CD4-positive, alpha-beta T cell treated with Interleukin-17A for 4 hours (primary cell): Measurements from ENCODE around the gene NUAK1.

Experiments
- DNase-seq: peaks from one replicate; pipeline ENCODE4 v3.0.0-alpha.2; 2020; ENCODE audit warnings: mixed read lengths

The NUAK1 gene

DNA sequence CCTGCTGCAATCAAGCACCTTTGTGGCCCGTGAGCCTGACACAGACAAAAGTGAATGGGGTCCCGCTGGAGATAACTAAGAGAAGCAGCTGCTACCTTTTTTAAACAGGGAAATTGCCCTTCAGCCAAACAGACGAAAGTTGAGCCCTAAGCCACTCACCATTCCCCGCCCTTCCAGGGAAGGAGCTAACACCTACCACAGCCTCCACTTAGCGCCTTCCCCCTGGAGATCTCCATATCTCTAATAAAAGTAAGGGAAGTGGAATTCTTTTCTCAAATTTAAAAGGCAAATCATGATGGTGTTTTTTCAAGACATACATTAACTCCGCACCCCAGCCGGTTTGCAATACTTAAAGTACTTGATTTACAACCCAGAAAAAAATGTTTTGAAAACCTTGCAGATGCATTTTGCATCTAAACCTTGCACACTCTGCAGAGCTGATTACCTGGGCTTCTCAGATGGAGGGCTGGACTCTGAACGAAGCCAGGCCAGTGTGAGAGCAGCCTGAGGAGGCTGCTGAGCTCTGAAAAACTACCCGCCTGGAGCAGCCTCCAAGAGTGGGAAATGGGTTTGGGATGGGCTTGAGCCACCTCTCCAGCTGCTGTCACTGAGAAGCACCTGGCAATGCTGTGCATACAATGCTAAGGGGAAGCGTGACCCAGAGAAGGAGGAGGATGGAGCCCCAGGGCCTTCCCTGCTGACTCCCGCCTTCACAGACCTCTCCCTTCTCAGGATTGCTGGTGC, 10.0 kb downstream of the NUAK1 start:
- no peak for DNase-seq

DNA sequence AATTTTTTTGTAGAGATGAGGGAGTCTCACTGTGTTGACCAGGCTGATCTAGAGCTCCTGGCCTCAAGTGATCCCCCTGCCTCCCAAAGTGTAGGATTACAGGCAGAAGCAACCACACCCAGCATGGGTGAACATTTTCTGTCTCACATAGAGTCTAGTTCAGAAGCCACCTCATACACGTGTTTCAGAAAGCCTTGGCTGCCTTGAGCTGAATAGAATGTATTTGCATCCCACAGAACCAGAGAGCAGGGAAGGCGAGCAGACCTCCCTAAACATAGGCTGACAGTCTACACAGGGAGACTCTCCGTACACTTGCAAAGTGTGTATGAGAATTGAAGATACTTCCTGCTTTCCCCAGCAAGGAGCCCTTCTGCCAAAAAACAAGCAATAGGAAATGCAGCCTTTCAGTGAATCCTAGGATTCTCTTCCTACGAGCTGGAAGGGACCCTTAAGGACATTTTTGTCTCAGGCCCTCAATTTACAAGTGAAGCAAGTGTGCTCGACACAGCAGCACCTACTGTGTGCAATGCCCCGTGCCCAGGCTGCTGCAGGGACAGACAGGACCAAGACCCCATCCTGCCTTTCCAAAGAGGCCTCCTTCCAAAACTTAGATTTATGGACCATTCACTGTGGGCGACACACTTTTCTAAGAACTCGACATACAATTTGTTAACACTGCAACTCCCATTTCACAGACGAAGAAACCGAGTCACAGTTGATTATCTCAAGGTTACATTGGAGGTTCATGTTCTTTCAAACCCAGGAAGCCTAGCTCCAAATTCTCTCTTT, 11.2 kb downstream of the NUAK1 start:
- DNase-seq, result no peak

DNA sequence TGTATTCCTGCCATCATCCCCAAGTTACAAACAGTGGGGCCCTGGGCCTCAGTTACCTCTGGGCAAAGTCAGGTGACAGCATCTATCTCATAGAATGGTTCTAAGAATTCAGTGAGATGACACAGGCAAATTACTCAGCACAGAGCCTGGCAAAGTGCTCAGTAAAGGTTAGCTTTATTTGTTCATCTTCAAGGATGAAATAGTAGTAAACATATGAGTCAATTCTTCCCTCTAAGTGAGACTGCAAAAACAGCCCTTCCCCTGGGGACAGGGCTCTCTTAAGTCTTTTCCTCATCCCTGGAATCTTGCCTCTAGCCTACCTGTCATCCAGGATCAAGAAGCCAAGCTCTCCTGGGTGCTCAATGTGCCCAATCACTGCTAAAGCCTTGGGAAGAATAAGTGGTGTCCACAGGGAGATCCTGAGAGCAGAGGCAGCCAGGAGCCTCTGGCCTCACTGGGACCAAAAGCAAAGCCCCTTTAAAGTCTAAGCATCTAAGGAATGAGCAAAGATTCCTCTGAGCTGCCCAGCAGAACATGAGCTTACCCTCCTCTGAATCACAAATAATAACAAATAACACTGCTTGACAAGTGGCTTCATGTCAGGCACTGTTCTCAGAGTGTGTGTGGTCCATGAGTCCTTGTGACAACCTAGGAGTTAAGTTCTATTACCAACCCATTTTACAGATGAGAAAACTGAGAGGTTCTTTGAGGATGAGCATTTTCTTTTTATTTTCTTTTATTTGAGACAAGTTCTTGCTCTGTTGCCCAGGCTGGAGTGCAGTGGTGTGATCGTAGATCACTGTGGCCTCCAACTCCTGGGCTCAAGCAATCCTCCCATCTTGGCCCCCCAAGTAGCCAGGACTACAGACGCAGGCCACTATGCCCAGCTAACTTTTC, 12.1 kb downstream of the NUAK1 start:
- DNase-seq, result no peak

DNA sequence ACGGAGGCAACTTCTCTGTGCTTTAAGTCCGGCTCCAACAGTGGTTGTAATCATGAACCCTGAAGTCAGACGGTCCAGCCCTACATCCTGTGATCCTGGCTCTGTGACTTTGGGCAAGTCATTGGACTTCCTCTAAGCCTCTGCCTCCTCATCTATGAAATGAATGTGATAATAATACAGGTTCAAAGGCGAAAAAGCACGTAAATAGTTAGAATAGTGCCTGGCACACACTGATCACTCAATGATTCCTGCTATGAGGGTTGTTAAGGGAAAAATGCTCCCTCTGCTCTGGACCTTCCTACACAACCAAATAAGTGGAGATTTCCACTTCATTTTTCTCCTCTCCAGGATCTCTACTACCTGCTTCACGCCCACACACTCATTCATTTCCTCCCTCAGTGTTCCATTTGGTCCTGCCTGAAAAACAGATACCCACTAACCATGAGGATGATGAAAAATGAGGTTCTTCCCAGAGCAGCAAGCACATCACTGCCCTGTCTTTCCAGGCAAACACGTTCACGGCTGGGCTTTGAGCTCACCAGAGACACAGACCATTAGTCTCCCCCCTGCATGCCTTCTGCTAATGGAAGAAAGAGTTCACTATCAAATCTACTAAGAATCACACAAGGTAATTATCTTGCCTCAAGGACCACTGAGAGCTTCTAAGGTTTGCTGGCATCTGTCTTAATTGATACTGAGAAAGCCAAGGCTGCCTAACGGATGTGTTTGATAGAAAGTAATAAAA, 13.2 kb downstream of the NUAK1 start:
- DNase-seq, result no peak

DNA sequence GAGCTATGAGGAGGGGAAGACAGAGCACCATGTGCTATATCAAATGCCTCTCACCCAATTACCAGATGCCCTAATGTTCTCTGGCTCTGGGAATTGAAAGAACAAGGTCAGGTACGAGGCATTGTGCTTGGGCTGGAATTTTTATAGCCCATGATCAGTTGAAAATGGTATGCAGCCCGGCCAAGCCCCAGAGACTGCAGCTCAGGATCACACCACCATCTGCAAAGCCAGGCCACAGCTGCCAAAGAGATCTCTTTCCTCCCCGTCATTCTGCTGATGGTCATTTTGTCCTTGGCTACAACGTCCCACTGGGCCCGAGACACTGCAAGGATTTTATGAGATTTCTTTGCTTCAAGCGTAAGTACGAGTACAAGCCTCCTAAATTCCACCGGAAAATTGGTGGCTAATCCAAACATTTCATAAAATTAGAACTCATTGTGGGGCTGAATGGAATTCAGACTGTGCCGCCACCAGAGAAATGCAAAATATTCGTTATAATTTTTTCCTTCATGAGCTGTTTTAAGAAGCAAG, 15.1 kb downstream of the NUAK1 start:
- no peak for DNase-seq

DNA sequence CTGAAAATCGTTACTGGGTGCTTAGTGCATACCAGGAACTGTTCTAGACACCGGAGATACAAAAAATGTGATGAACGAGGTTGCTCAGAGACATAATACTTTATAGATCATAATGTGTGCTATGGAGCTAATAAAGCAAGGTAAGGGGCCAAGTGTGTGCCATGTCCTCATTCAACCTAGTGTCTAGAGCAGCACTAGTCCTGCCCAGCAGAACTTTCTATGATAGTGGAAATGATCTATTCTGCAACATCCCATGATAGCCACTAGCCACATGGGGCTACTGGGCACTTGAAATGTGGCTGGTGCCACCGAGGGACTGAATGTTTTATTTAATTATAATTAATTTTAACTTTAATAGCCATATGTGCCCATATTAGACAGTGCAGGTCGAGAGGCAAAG, 15.6 kb downstream of the NUAK1 start:
- no peak for DNase-seq

DNA sequence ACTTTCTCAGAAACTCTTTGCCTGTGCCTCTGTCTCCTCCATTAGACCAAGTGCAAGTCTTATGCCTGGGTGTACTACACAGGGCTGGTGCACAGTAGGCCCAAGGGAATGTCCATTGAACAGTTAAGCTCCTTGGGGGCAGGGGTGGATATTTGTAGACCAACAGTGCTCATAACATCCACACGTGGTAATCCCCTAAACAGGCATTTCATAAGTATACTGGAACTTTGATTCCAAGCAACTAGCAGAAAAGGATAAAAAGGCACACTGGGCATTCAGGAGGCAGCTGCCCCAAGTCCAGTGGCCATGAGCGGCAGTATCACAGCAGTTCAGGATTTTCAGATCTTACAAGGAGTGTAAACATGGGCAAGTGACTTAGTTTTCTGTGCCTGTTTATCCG, 16.8 kb downstream of the NUAK1 start:
- no peak for DNase-seq

DNA sequence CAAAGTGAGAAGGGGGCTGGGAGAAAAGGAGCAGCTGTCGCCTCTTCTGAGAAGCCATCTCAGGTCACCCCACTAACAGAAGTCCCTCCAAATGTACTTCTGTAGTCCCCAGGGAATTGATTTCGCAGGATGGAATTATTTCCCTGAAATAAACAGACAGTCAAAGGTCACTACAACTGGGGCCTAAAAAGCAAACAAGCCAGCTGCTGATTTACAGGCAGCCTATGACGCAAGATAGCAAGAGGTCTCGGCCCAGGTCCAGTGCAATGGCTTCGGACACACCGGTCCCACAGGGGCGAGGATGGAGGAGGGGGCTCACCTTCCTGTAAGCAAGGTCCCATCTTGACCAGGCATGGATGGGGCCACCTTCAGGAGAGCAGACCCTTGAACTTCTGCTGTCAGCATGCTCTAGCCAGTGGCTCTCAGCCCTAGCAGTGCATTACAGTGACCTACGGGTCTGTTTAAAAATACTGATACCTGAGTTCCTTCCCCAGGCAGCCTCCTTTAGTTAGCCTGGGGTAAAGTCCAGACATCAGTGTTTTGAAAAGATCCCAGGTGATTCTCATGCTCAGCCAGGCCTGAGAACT, 18.1 kb downstream of the NUAK1 start:
- DNase-seq, result no peak

DNA sequence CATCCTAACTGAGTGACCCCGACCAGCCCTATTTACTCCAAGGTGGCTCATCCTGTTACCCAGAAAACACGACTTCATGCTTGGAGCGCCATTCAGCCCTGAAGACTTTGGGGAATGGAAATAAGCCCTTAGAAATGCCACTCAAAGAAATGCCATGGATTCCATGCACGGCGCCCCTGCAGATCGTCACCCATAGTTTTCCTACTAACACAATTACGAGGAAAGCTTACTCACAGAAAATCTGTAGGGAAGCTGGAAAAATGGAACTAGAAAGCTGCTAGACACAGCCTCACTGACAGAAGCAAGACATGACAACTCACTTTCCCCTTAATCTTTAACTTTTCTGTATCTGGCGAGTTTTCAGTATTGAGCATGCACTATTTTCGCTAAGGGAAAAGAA, 19.5 kb downstream of the NUAK1 start:
- no peak for DNase-seq

DNA sequence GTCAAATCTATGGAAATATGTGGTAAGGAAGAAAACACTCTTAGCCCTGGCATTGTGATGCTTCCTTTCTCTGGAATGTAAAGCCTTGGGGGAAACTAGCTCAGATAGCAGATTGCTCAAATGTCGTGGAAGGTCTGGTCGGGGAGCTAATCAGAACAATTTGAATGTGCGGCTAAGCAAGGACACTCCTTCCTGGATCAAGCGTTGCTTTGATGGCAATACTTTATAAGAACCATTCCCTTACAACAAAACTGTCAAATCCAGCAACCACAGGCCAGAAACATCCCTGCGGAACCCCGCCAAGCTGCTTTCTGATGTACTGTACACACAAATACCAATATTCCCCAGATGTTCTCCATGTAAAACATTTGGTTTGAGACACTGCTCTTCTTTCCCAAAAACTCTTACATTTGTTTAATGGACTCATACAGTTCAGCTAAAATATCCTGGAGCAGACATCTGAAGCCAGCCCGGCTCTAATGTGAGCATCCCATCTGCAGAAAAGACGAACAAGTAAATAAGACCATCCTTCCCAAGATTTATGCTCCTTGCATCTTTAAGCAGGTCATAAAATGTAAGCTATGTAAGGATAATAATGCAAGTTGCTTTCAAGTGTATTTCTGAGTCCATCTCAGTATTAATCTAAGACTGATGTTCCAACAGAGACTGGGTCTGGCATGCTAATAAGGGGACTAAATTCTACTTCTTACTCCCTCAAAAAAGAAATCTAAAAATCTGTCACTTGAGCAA, 20.2 kb downstream of the NUAK1 start:
- DNase-seq, result no peak

DNA sequence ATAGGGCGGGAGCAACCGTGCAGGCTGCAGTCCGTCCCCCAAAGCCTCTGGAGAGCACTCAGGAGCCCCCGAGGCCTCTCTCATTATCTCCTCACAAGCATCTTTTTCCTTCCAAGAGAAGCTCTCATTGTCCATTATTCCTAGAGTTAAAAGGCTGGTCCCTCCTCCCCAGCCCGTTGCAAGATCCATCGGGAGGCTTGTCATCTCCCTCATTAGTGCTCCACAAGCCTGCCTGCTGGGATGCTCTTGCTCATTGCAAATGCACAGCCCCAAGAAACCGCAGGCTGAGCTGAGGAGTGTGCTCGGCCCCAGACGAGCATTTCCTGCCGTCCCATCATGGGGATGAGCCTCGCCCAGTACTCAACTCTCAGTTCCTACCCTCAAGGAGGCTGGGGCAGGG, 23.3 kb downstream of the NUAK1 start:
- DNase-seq, result no peak

DNA sequence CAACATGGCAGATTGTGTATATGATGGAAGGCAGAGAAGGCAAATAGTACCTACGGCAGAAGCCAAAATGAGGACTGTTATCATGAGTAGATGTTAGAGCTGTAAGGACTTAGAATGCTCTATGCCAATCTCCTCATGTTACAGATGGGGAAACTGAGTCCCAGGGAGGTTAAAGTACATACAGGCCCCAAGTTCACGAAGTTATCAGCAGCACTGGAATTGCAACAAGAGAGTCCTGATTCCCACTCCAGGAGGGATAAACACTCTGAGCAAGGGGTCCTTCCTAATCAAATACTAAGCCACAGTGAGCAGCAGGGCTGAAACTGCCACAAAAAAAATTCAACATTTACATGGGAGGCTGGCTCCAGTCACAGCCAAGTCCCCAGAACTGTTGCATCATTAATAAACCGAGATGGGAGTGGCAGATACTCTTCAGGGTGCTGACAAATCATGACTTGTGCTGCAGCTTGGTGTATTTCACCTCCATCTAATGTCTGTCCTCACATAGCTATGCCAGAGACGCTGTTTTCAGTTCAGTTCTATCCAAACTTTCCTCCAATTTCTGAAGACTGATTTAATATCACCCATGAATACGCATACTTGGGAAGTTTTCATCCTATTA, 24.2 kb downstream of the NUAK1 start:
- no peak for DNase-seq

DNA sequence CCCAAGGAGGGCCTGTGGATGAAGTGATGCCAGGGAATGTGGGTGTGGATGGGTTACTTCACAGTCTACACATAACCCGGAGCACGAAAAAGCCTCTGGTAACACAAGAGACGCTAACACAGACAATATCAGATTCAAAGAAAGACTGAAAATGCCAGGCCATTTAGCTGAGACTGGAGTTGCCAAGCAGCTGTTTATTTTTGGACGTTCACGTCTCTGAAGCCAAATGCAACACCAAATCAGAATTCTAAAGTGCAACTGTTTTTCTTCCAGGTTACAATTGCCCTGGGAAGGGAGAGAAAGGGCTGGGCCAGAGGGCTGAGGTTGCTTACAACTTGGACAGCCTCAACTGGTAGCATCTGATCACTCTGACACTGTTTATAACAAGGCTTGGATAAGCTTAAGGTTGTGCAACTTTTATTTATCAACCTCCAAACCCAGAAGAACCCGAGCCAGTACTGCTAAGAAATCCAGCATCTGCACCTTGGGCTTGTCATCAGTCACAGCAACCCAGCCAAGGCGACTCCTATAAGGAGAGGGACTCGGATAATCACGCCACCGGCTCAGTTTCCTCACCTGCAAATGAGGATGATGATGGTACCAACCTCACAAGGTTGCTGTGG, 24.8 kb downstream of the NUAK1 start:
- DNase-seq, result no peak

DNA sequence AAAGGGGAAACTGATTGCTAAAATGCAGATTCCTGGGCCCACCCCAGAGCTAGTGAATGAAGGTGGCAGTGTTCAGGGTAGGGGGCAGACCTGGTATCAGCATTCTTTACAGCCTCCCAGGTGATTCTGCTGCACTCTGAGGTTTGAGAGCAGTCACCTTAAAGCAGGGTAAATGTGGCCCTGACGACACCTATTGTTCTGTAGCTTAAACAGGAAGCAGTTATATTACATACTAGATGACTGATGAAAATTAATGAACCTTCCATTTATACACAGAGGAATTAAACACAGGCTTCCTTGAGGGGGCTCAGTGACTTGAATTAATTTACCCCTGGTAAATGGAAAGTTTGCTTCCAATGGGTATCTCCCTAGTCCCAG, 25.3 kb downstream of the NUAK1 start:
- no peak for DNase-seq

DNA sequence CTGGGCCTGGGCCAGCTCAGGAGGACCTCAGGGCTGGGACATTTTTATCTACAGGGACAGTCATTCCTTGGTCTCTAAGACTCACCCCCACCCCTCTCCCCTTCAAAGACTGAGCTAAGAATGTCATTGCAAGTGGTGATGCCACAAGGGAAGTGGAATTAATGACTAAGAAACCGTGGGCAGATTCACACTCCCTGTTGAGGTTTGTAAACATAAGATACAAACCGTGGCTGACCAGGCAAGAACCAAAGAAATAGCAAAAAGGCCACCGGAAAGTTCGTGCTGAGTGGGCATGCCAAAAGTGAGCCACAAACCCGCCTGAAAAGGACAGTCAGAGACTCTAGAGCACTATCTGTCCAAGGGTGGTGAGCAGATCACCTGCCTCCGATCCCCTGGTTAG, 25.7 kb downstream of the NUAK1 start:
- no peak for DNase-seq

DNA sequence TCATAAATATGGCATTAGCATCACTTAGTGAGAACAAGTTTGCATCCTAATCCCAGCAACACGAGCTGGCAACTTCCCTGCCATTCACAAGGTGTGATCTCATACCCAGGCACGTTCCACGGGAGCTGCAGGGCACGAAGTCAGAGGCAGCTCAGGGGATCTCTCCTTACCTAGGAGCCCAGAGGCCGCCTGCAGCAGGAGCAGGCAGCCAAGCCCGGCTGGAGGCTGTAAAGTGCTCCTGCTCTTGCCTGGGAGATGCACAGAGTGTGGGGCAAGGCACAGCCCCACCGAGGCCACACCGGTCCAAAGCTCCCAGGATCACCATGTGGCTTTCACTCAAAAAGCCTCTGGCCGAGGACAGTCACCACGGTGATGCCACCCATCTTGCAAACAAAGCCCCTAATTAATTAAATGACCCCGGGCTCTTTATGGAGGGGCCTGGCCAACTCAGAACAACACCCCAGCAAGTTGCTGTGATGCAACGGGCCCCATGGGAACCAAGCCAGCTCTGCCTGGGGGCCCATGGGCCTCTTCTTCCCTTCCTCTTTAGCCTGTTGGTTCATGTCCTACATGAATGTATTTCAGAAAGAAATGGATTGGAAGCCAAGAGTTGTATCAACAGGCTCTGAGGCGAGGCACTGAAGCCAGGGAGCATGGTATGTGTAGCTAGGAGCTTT, 26.5 kb downstream of the NUAK1 start:
- DNase-seq, result no peak

DNA sequence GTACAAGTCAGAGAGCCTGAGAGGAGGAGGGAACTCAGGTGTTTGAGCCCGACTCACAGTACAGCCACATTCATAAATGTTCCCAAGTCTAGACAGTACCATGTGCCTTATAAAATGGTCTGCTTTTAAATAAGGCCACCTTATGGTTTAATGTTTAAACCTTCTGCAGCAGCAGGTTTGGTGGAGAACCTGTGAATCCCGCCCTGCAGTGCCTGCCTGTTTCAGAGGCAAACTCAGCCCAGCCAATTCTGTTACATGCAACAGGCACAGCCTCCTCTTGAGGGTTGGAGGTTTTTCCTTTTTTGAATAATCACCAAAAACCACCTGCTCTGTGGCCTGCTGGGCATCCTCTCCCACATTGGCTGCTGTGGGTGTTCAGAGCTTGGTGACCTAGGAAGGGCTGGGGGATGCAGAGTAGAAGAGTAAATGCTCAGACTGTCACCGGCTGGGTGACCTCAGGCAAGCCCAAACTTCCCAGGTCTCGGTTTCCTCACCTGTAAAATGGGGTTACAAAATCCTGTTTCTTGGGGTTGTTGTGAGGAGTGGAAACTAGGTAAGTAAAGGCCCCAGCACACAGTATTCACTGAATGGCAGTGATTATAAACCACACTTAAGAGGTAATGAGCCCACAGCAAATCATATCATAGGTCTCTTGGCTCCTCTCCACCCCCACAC, 28.0 kb downstream of the NUAK1 start:
- no peak for DNase-seq

DNA sequence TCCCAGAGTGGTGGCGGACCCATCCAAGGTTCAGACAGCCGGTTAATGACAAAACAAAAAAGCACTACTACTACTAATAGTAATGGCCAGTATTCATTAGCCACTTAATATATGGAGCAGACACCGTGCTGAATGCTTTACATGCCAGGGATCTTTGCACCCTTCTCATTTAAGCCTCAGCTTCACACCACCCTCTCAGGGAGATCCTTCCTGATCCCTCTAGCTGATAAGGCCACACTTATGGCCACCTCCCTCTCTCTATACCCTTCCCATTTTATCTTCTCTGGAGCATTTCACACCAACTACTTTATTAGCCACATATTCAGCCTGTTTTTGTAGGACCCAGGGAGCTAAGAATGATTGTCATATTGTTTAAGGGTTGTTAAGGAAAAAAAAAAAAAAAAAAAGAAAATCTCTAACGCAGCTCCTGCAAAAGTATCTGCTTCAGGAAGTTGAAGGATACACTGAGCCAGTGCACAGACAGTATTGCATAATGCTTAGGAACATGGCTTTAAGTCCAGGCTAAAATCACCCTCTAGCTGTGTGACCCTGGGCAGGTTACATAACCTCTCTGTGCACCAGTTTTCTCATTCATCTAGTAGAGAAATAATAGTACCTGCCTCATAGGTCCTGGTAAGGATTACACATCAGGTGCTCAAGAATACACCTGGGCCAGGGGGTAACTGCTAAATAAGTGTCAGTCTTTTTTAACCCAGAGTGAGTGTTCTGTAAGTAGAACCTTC, 29.4 kb downstream of the NUAK1 start:
- no peak for DNase-seq
